Loucy (cell line): ENCODE data around the gene PARVB.

Experiments
- EZH2phosphoT487 ChIP-seq: fragments of 200-600 bp; IDR thresholded peaks from 2 replicates; pipeline ENCODE4 v1.6.1; 2018; ENCODE audit warnings: antibody characterized with exemption, mild to moderate bottlenecking, moderate library complexity, borderline replicate concordance
- TF ChIP-seq, protein P1 (sequence below): fragments of 200-600 bp; sonication (generic); conservative IDR thresholded peaks from 2 replicates; pipeline ENCODE4 v1.5.1; 2014; ENCODE audit warnings: mild to moderate bottlenecking, antibody characterized with exemption, low read length

DNA sequence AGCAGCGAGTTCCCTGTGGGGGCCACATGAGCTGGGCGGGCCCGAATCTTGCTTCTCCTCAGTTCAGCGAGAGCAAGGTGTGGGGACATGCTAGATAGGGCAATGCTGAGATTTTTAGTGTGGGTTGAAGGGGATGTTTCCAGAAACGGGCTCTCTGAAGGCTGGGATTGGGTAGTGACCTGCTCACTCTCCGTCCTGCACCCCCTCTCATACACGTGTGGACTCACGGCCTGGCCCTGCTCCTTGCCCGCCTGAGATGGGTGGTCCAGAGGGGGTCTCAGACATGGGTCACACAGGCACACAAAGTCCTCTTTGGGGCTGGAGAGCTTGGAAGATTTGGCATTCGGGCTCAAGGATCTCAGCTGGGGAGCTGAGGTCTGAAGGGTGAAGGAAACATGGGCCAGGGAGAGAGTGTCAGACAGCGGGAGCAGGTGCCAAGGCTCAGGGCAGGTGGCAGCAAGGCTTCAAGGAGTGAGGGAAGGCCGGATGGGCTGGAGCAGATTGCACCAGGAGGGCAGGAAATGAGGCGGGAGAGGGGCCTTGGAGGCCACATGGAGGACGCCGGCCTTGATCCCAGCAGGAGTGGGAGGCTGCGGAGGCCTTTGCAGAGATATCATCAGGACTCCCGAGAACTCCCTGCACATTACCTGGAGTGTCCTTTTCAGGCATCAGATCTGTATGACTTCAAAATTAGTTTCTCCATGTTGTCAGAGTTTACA lies 74.1 kb downstream of the PARVB start:
- TF ChIP-seq, protein P1, sequence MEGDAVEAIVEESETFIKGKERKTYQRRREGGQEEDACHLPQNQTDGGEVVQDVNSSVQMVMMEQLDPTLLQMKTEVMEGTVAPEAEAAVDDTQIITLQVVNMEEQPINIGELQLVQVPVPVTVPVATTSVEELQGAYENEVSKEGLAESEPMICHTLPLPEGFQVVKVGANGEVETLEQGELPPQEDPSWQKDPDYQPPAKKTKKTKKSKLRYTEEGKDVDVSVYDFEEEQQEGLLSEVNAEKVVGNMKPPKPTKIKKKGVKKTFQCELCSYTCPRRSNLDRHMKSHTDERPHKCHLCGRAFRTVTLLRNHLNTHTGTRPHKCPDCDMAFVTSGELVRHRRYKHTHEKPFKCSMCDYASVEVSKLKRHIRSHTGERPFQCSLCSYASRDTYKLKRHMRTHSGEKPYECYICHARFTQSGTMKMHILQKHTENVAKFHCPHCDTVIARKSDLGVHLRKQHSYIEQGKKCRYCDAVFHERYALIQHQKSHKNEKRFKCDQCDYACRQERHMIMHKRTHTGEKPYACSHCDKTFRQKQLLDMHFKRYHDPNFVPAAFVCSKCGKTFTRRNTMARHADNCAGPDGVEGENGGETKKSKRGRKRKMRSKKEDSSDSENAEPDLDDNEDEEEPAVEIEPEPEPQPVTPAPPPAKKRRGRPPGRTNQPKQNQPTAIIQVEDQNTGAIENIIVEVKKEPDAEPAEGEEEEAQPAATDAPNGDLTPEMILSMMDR = no peak
- no peak for TF ChIP-seq EZH2phosphoT487
